Breast epithelium (tissue), 4 donors: Measurements from ENCODE around the gene TCERG1L. TPM values are rescaled to one million over a fixed set of nuclear protein-coding genes. Genes with fewer than 3 reads are reported as not detected.

Experiments
- DNase-seq, 2 donors: peaks; one replicate each; pipeline ENCODE4 v3.0.0-alpha.2; 2019; ENCODE audit warnings: low spot score in 2 of 2
- H3K27ac ChIP-seq, 2 donors: fragments of 200-600 bp; sonication (generic) in 1 of 2; one replicate each; pipeline ENCODE4 v1.5.1; 2016 to 2019; ENCODE audit warnings: mild to moderate bottlenecking in 1 of 2
- H3K27me3 ChIP-seq, 2 donors: fragments of 200-600 bp; sonication (generic) in 1 of 2; one replicate each; pipeline versions ENCODE4 v1.5.1 to v1.6.0; 2017 to 2019; ENCODE audit warnings: control low read depth in 1 of 2, mild to moderate bottlenecking in 1 of 2
- H3K36me3 ChIP-seq: fragments of 200-600 bp; one replicate; pipeline ENCODE4 v1.5.1; 2019
- H3K4me1 ChIP-seq, 2 donors: fragments of 200-600 bp; sonication (generic); one replicate each; pipeline ENCODE4 v1.5.1; 2016 to 2019; ENCODE audit warnings: control low read depth in 1 of 2
- H3K4me3 ChIP-seq, 3 donors: fragments of 200-600 bp; sonication (generic); 1 replicate in 2 of 3; 2 replicates in 1 of 3; pipeline ENCODE4 v1.5.1; 2016 to 2019; ENCODE audit warnings: mild to moderate bottlenecking in 3 of 3, moderate library complexity in 2 of 3
- H3K9me3 ChIP-seq, 2 donors: fragments of 200-600 bp; sonication (generic) in 1 of 2; one replicate each; pipeline ENCODE4 v1.5.1; 2016 to 2019; ENCODE audit warnings: control low read depth in 1 of 2
- POLR2A ChIP-seq: fragments of 450-650 bp; IDR thresholded peaks from one replicate; pipeline ENCODE4 v1.6.1; 2016; ENCODE audit warnings: antibody characterized with exemption, mild to moderate bottlenecking, moderate library complexity
- POLR2AphosphoS5 ChIP-seq, 3 donors: sonication (generic); formaldehyde crosslinking; IDR thresholded peaks; one replicate each; pipeline ENCODE4 v1.6.1; 2017; ENCODE audit warnings: antibody characterized with exemption in 3 of 3
- intact Hi-C: fragments of 100-400 bp; cut with DNase I; formaldehyde crosslinking; loops from one replicate; pipeline ENCODE4 v1.15.1; 2023; ENCODE audit warnings: low total_unique reads
- total RNA-seq, 3 donors: library from RNA; depleted of rRNA; stranded (reverse); fragments of >200 nt; gene quantifications; one replicate each; pipeline ENCODE4 v1.1.0, GENCODE V29; 2016
- TF ChIP-seq, protein P1 (sequence below), 3 donors: fragments of 450-650 bp; IDR thresholded peaks; one replicate each; pipeline ENCODE4 v1.5.1; 2016 to 2017; ENCODE audit warnings: antibody characterized with exemption in 3 of 3, mild to moderate bottlenecking in 3 of 3, moderate library complexity in 3 of 3

Gene TCERG1L
- total RNA-seq, 3 donors from 2014 or later: under 0.01 to 0.88 TPM; not detected in 1

DNA sequence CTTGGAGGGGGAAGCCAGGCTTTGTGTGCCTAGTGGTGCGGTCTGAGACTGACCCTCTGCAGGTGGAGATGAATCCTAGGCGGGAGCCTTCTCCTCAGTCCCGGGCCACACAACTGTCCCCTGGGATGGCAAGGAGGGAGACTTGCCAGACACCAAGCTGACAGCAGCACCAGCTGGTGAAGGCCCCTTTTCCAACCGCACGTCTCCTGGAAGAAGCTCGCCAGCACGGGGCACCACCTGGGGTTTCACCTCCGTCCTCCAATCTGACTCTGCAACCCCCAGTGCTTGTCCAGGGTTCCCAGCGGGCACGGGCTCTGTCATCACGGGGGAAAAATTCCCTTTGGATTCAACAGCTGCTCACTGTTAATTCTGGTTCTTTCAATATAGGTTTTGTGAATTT, 34.2 kb upstream of the TCERG1L start:
- Histone ChIP-seq H3K27ac (no peak overlapping the region), H3K4me1 (no peaks in the 10 kb centered on the region), H3K36me3 (no peaks in the 10 kb centered on the region), H3K9me3 (no peaks in the 10 kb centered on the region), H3K4me3 (no peak overlapping the region), H3K27me3 (peaks cover 0 to 29% of the 10 kb centered on the region in 2 donors)
- DNase-seq: no peak
- TF ChIP-seq, protein P1, sequence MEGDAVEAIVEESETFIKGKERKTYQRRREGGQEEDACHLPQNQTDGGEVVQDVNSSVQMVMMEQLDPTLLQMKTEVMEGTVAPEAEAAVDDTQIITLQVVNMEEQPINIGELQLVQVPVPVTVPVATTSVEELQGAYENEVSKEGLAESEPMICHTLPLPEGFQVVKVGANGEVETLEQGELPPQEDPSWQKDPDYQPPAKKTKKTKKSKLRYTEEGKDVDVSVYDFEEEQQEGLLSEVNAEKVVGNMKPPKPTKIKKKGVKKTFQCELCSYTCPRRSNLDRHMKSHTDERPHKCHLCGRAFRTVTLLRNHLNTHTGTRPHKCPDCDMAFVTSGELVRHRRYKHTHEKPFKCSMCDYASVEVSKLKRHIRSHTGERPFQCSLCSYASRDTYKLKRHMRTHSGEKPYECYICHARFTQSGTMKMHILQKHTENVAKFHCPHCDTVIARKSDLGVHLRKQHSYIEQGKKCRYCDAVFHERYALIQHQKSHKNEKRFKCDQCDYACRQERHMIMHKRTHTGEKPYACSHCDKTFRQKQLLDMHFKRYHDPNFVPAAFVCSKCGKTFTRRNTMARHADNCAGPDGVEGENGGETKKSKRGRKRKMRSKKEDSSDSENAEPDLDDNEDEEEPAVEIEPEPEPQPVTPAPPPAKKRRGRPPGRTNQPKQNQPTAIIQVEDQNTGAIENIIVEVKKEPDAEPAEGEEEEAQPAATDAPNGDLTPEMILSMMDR (IDR thresholded peaks at IDR 0.05): no peak
- no peak for TF ChIP-seq POLR2AphosphoS5 (IDR thresholded peaks at IDR 0.05)
- TF ChIP-seq POLR2A: no peak
- intact Hi-C loops: no loop called here

DNA sequence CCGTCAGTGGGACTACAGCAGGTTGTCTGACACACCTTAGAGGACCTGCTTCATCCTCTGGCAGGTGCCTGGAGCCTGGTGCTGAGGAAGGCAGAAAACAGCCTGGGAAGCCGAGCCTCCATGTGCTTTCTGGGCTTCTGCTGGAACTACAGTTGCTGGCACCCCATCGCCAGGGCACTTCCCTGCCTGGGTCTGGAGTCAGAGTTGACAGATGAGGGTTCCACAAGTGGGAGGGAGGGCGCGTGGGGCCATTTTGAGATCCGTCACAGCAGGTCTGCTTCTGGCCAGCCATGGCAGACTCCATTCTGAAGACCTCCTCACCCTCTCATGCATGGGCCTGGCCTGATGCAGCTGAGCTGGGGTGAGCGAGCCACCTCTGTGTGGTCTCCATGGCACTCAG, 33.2 kb upstream of the TCERG1L start:
- intact Hi-C loops: no loop called here
- H3K27ac ChIP-seq: no peak overlapping the region
- H3K27me3 ChIP-seq: peaks cover 0 to 22% of the 10 kb centered on the region in 2 donors
- no peaks in the 10 kb centered on the region for H3K4me1 ChIP-seq
- no peak overlapping the region for H3K4me3 ChIP-seq
- DNase-seq: no peak
- H3K9me3 ChIP-seq: no peaks in the 10 kb centered on the region
- TF ChIP-seq POLR2AphosphoS5 (IDR thresholded peaks at IDR 0.05) (no peak), POLR2A (no peak)
- TF ChIP-seq, protein P1 (IDR thresholded peaks at IDR 0.05): no peak
- H3K36me3 ChIP-seq: no peaks in the 10 kb centered on the region

DNA sequence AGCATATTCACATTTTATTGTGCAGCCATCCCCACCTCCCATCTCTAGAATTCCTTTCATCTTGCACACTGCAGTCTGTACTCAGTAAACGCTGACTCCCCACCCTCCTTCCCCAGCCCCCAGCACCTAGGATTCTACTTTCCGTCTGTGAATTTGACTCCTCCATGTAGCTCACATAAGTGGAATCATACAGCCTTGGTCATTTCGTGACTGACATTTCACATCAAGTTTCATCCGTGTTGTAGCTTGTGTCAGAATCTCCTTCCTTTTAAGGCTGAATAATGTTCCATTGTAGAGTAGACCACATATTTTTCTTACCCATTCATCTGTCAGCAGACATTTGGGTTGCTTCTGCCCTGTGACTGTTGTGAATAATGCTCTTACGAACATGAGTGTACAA, 26.2 kb upstream of the TCERG1L start:
- H3K27ac ChIP-seq: no peak overlapping the region
- DNase-seq: no peak
- peaks cover 0 to 26% of the 10 kb centered on the region in 2 donors for H3K27me3 ChIP-seq
- H3K4me1 ChIP-seq: no peaks in the 10 kb centered on the region
- H3K36me3 ChIP-seq: no peaks in the 10 kb centered on the region
- intact Hi-C loops: no loop called here
- no peak overlapping the region for H3K4me3 ChIP-seq
- TF ChIP-seq POLR2AphosphoS5 (IDR thresholded peaks at IDR 0.05): no peak
- TF ChIP-seq POLR2A: no peak
- TF ChIP-seq, protein P1 (IDR thresholded peaks at IDR 0.05): no peak
- H3K9me3 ChIP-seq: peaks cover 0 to 8% of the 10 kb centered on the region in 2 donors

DNA sequence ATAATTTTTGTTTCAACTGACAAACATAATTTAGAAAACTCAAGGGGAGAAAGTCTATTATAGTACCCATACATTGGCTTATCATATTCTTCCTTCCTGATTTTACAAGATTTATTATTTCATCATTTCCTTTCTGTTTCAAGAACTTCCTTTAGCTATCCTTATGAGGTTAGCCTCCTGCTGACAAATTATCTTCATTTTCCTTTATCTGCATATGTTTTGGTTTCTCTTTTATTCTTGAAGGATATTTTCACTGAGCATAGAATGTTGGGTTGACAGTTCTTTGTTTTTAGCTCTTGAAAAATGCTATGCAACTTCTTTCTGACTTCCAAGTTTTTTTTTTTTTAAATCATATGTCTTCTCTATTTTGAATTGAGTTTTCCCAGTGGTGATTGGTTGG, 21.3 kb upstream of the TCERG1L start:
- Histone ChIP-seq H3K27ac (no peak overlapping the region), H3K36me3 (no peaks in the 10 kb centered on the region), H3K4me3 (no peak overlapping the region), H3K4me1 (no peaks in the 10 kb centered on the region), H3K27me3 (peaks cover 0 to 23% of the 10 kb centered on the region in 2 donors), H3K9me3 (peaks cover 0 to 7% of the 10 kb centered on the region in 2 donors)
- no peak for TF ChIP-seq POLR2AphosphoS5 (IDR thresholded peaks at IDR 0.05)
- TF ChIP-seq, protein P1 (IDR thresholded peaks at IDR 0.05): no peak
- no peak for TF ChIP-seq POLR2A
- intact Hi-C loops: no loop called here
- DNase-seq: no peak

DNA sequence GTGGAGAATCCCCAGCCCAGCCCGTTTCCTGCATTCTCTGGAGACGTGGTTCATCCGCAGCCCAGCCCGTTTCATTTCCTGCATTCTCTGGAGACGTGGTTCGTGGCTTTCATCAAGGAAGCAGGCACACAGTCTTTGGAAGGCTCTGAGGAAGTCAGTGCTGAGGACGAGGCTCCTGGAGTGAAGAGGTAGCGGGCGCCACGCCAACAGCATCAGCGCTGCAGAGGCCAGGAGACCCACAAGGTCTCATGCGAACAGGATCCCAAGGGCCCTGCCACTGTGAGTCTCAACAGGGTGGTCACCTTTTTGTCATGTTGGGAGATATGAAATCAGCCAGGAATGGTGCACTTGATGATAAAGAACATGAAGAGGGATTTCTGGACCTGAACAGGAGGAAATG, 12.4 kb upstream of the TCERG1L start:
- intact Hi-C loops: no loop called here
- Histone ChIP-seq H3K27me3 (peaks cover 0 to 46% of the 10 kb centered on the region in 2 donors), H3K27ac (no peak overlapping the region), H3K4me3 (no peak overlapping the region), H3K4me1 (no peaks in the 10 kb centered on the region), H3K36me3 (no peaks in the 10 kb centered on the region), H3K9me3 (no peaks in the 10 kb centered on the region)
- TF ChIP-seq POLR2A (no peak), POLR2AphosphoS5 (IDR thresholded peaks at IDR 0.05) (no peak)
- TF ChIP-seq, protein P1 (IDR thresholded peaks at IDR 0.05): no peak
- DNase-seq: no peak
